GM19463 (cell line): Measurements from ENCODE around the gene KRT80.

ENCODE experiments used
- ATAC-seq: cut with Tn5 transposase; IDR thresholded peaks from one replicate; pipeline ENCODE4 v1.9.1; 2021; ENCODE audit warnings: mild to moderate bottlenecking, moderate library complexity; ENCODE audit not compliant: unreplicated experiment

Gene KRT80

GRCh38 chr12:52199294-52199919, 7.6 kb upstream of the KRT80 start:
- no peak for ATAC-seq

- ATAC-seq, result no peak
Measured at GRCh38 chr12:52198454-52199215, 6.8 kb upstream of the KRT80 start.

GRCh38 chr12:52197371-52198231, 5.8 kb upstream of the KRT80 start:
- no peak for ATAC-seq

GRCh38 chr12:52195065-52195730, 3.4 kb upstream of the KRT80 start:
- no peak for ATAC-seq

GRCh38 chr12:52193991-52194390, 2.2 kb upstream of the KRT80 start:
- ATAC-seq, result no peak

GRCh38 chr12:52193532-52193931, 1.7 kb upstream of the KRT80 start:
- no peak for ATAC-seq

- ATAC-seq, result no peak
Measured at GRCh38 chr12:52190860-52191729, 719 bp downstream of the KRT80 start.

GRCh38 chr12:52189376-52190174, 2.2 kb downstream of the KRT80 start:
- no peak for ATAC-seq

GRCh38 chr12:52188658-52189057, 3.2 kb downstream of the KRT80 start:
- ATAC-seq, result no peak

GRCh38 chr12:52187640-52188039, 4.2 kb downstream of the KRT80 start:
- no peak for ATAC-seq

GRCh38 chr12:52187206-52187605, 4.6 kb downstream of the KRT80 start:
- ATAC-seq, result no peak

GRCh38 chr12:52186118-52186840, 5.5 kb downstream of the KRT80 start:
- no peak for ATAC-seq

GRCh38 chr12:52185400-52185967, 6.3 kb downstream of the KRT80 start:
- no peak for ATAC-seq

- ATAC-seq, result no peak
Measured at GRCh38 chr12:52184813-52185212, 7.0 kb downstream of the KRT80 start.

- ATAC-seq, result no peak
Measured at GRCh38 chr12:52183971-52184370, 7.8 kb downstream of the KRT80 start.

GRCh38 chr12:52183544-52183910, 8.3 kb downstream of the KRT80 start:
- no peak for ATAC-seq

GRCh38 chr12:52182898-52183543, 8.8 kb downstream of the KRT80 start:
- no peak for ATAC-seq

- no peak for ATAC-seq
Measured at GRCh38 chr12:52182384-52182783, 9.4 kb downstream of the KRT80 start.
